ENCODE data around the gene TBATA. TPM values are rescaled to one million over a fixed set of nuclear protein-coding genes. Genes with fewer than 3 reads are reported as not detected.

Gene TBATA
- polyA plus RNA-seq, 3 donors, result not detected

DNA sequence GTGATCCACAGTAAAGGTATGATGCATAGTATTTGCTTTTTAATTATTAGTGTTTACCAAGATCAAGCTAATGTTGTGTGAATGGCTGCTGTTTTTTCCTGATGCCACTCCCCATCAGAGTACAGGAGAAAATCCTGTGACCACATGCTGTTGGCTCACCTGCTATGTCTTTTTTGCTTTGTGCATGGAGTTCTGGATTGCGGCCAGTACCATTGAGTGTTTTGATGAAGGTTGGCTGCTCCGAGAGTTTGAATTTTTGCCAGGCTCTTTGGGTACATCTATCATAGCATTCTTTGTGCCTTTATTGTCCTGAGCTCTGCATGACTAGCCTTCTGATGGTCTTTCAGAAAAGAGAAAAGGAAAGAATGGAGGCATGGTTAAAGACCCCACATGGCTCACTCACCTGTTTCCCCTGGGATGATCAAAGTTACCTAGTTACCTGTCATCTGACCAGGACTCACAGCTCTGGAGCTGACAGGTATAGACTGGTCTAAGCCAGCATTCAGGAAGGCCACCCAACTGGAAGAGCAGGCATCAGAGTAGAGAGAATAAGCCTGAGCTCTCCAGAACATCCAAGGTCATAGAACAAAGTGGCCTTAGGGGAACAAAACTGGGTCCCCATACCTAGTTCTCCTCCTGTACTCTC is 18.7 kb upstream of the TBATA start:
- Mint-ChIP-seq H3K27me3 (ENCODE audit: low read depth in 3 of 3) (peaks cover 2 to 11% (median 2%) of the 10 kb centered on the region in 3 donors), H3K4me1 (peaks cover 8% of the 10 kb centered on the region), H3K36me3 (no peaks in the 10 kb centered on the region), H3K4me3 (no peak overlapping the region), H3K9me3 (peaks cover 0 to 4% (median 0%) of the 10 kb centered on the region in 7 donors), H3K27ac (no peak overlapping the region)
- TF ChIP-seq, protein P1, sequence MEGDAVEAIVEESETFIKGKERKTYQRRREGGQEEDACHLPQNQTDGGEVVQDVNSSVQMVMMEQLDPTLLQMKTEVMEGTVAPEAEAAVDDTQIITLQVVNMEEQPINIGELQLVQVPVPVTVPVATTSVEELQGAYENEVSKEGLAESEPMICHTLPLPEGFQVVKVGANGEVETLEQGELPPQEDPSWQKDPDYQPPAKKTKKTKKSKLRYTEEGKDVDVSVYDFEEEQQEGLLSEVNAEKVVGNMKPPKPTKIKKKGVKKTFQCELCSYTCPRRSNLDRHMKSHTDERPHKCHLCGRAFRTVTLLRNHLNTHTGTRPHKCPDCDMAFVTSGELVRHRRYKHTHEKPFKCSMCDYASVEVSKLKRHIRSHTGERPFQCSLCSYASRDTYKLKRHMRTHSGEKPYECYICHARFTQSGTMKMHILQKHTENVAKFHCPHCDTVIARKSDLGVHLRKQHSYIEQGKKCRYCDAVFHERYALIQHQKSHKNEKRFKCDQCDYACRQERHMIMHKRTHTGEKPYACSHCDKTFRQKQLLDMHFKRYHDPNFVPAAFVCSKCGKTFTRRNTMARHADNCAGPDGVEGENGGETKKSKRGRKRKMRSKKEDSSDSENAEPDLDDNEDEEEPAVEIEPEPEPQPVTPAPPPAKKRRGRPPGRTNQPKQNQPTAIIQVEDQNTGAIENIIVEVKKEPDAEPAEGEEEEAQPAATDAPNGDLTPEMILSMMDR (IDR thresholded peaks at IDR 0.05), result no peak
- Histone ChIP-seq H3K27ac (ENCODE audit: low read depth in 1 of 2, low read length in 2 of 2) (no peak overlapping the region), H3K9me3 (replicated peaks in 1 of 2; ENCODE audit: control insufficient read depth in 1 of 2, insufficient read depth in 1 of 2, low read length in 2 of 2) (no peaks in the 10 kb centered on the region), H3K27me3 (ENCODE audit: control insufficient read depth in 2 of 2, insufficient read depth in 2 of 2, low read length in 2 of 2) (no peaks in the 10 kb centered on the region), H3K9ac (ENCODE audit: insufficient read depth, low read length, poor library complexity, severe bottlenecking) (no peak overlapping the region), H4K20me1 (ENCODE audit: insufficient read depth, low read length) (no peaks in the 10 kb centered on the region), H3K4me3 (replicated peaks in 1 of 3; ENCODE audit: low read depth in 2 of 3, low read length in 3 of 3) (no peak overlapping the region), H3K4me1 (ENCODE audit: control insufficient read depth in 1 of 2, insufficient read depth in 2 of 2, low read length in 2 of 2) (peaks cover 5% of the 10 kb centered on the region in 2 donors), H3K4me2 (replicated peaks; ENCODE audit: extremely low read depth, low read length, poor library complexity, severe bottlenecking) (no peak overlapping the region), H2AFZ (ENCODE audit: insufficient read depth, low read depth, low read length, poor library complexity, severe bottlenecking) (no peak overlapping the region), H3K36me3 (replicated peaks in 1 of 2; ENCODE audit: control insufficient read depth in 1 of 2, insufficient read depth in 2 of 2, low read length in 2 of 2) (no peaks in the 10 kb centered on the region), H3K79me2 (ENCODE audit: insufficient read depth, low read length) (no peaks in the 10 kb centered on the region)
- 100% methylated on average over 2 of the region's 2 CpGs for WGBS (ENCODE audit: insufficient coverage)
- DNase-seq, result no peak
- intact Hi-C loops (cut with micrococcal nuclease), result no loop called here

DNA sequence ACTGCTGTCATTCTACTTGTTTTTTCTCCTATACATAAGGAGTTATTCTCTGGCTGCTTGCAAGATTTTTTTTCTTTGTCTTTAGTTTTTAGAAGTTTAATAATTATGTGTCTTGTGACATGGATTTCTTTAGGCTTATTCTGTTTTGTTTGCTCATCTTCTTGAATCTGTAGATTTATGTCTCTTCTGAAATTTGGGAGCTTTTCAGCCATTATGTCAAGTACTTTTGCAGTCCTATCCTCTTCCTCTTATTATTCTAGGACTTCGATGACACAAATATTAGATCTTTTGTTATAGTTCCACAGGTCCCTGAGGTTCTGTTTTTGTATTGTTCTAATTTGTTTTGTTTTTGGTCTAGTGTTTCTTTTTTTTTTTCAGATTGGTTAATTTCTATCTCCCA is 16.7 kb upstream of the TBATA start:
- no peak overlapping the region for H3K4me3 ChIP-seq (replicated peaks in 1 of 3; ENCODE audit: low read depth in 2 of 3, low read length in 3 of 3)
- H3K9me3 Mint-ChIP-seq, result peaks cover 0 to 4% (median 1%) of the 10 kb centered on the region in 7 donors
- no peak overlapping the region for H3K4me2 ChIP-seq (replicated peaks; ENCODE audit: extremely low read depth, low read length, poor library complexity, severe bottlenecking)
- H3K36me3 ChIP-seq (replicated peaks in 1 of 2; ENCODE audit: control insufficient read depth in 1 of 2, insufficient read depth in 2 of 2, low read length in 2 of 2), result no peaks in the 10 kb centered on the region
- H3K36me3 Mint-ChIP-seq, result no peaks in the 10 kb centered on the region
- peaks cover 2 to 6% (median 2%) of the 10 kb centered on the region in 3 donors for H3K27me3 Mint-ChIP-seq (ENCODE audit: low read depth in 3 of 3)
- H3K4me1 Mint-ChIP-seq, result peaks cover 24% of the 10 kb centered on the region
- peaks cover 20% of the 10 kb centered on the region in 2 donors for H3K4me1 ChIP-seq (ENCODE audit: control insufficient read depth in 1 of 2, insufficient read depth in 2 of 2, low read length in 2 of 2)
- H3K79me2 ChIP-seq (ENCODE audit: insufficient read depth, low read length), result no peaks in the 10 kb centered on the region
- no peak overlapping the region for H3K27ac Mint-ChIP-seq
- intact Hi-C loops (cut with micrococcal nuclease), result no loop called here
- H3K27ac ChIP-seq (ENCODE audit: low read depth in 1 of 2, low read length in 2 of 2), result no peak overlapping the region
- WGBS (ENCODE audit: insufficient coverage), result no CpG with 5 or more reads among the region's 1 CpG
- no peaks in the 10 kb centered on the region for H3K27me3 ChIP-seq (ENCODE audit: control insufficient read depth in 2 of 2, insufficient read depth in 2 of 2, low read length in 2 of 2)
- no peaks in the 10 kb centered on the region for H4K20me1 ChIP-seq (ENCODE audit: insufficient read depth, low read length)
- no peak for DNase-seq
- H3K9me3 ChIP-seq (replicated peaks in 1 of 2; ENCODE audit: control insufficient read depth in 1 of 2, insufficient read depth in 1 of 2, low read length in 2 of 2), result no peaks in the 10 kb centered on the region
- H2AFZ ChIP-seq (ENCODE audit: insufficient read depth, low read depth, low read length, poor library complexity, severe bottlenecking), result no peak overlapping the region
- no peak overlapping the region for H3K4me3 Mint-ChIP-seq
- no peak overlapping the region for H3K9ac ChIP-seq (ENCODE audit: insufficient read depth, low read length, poor library complexity, severe bottlenecking)
- TF ChIP-seq, protein P1 (IDR thresholded peaks at IDR 0.05), result no peak
